Measurements from ENCODE around the gene WDFY3. TPM values are rescaled to one million over a fixed set of nuclear protein-coding genes. Genes with fewer than 3 reads are reported as not detected.

Gene WDFY3
- total and polyA plus RNA-seq, 2 of the 4 experiments (the other 2 are of a cell fraction): 12.5 to 58.1 TPM

DNA sequence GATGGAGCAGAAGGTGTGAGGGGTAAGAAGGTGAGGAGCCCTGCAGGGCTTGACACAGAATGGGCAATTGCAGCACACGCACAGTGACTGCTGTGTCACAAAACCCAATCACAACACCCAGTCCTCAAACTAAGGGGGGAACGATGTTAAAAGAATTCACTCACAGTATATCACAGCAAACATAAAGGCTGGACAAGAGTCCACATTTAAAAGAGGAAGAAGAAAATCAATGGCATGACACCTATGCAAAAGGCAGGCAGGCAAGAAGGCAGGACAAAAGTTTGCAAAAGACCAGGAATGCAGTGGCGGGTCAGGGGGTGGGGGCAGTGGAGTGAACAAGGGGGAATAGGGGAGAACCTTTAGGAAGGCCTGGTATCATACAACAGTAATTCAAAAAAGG lies 305.9 kb downstream of the WDFY3 start:
- H3K23ac ChIP-seq (ENCODE audit: low read depth, low read length): no peak overlapping the region
- no peak overlapping the region for H2BK120ac ChIP-seq (ENCODE audit: low read depth, low read length)
- H2BK15ac ChIP-seq (ENCODE audit: low read depth, low read length): no peak overlapping the region
- CTCF ChIA-PET: no interaction called here
- no peak overlapping the region for H3K18ac ChIP-seq (ENCODE audit: low read depth, low read length)
- POLR2A ChIA-PET (ENCODE audit: unreplicated experiment): no interaction called here
- H3K4me3 ChIP-seq (ENCODE audit: insufficient read depth, low read depth, low read length): no peak overlapping the region
- H3K27me3 ChIP-seq (ENCODE audit: control insufficient read depth, insufficient read depth, low read length): no peaks in the 10 kb centered on the region
- H4K91ac ChIP-seq (ENCODE audit: insufficient read depth, low read depth, low read length): no peak overlapping the region
- H2AK5ac ChIP-seq (ENCODE audit: low read depth, low read length): no peak overlapping the region
- no peak overlapping the region for H3K56ac ChIP-seq (ENCODE audit: extremely low read depth, insufficient read depth, low read length)
- H4K20me1 ChIP-seq (ENCODE audit: insufficient read depth, low read length): no peaks in the 10 kb centered on the region
- H3K27ac ChIP-seq (ENCODE audit: insufficient read depth, low read length): no peak overlapping the region
- no peak overlapping the region for H3K14ac ChIP-seq (replicated peaks; ENCODE audit: low read depth, low read length)
- H2BK20ac ChIP-seq (ENCODE audit: low read depth, low read length): no peak overlapping the region
- WGBS, 2 experiments (ENCODE audit: extremely low coverage in 2 of 2, insufficient read length in 1 of 2): no CpG with 5 or more reads among the region's 3 CpGs
- TF ChIP-seq MAFK (IDR thresholded peaks at IDR 0.05; ENCODE audit: low read depth, low read length) (no peak), NFE2L2 (IDR thresholded peaks at IDR 0.05; ENCODE audit: low read depth, low read length) (no peak), RCOR1 (IDR thresholded peaks at IDR 0.05; ENCODE audit: insufficient replicate concordance, low read length) (no peak), POLR2A (IDR thresholded peaks at IDR 0.05; ENCODE audit: low read depth, low read length) (no peak), BHLHE40 (IDR thresholded peaks at IDR 0.05; ENCODE audit: low read depth, low read length) (no peak), RFX5 (IDR thresholded peaks at IDR 0.05; ENCODE audit: low read depth, low read length) (no peak), MXI1 (IDR thresholded peaks at IDR 0.05; ENCODE audit: borderline replicate concordance, low read depth, low read length) (no peak), RAD21 (IDR thresholded peaks at IDR 0.05; ENCODE audit: low read length) (no peak), CEBPB (IDR thresholded peaks at IDR 0.05; ENCODE audit: low read depth, low read length) (no peak), SMC3 (IDR thresholded peaks at IDR 0.05; ENCODE audit: low read depth, low read length) (no peak), FOS (IDR thresholded peaks at IDR 0.05; ENCODE audit: low read depth, low read length) (no peak), MAZ (IDR thresholded peaks at IDR 0.05; ENCODE audit: borderline replicate concordance, low read depth, low read length) (no peak), CHD1 (IDR thresholded peaks at IDR 0.05; ENCODE audit: low read depth, low read length) (no peak)
- TF ChIP-seq, protein P1, sequence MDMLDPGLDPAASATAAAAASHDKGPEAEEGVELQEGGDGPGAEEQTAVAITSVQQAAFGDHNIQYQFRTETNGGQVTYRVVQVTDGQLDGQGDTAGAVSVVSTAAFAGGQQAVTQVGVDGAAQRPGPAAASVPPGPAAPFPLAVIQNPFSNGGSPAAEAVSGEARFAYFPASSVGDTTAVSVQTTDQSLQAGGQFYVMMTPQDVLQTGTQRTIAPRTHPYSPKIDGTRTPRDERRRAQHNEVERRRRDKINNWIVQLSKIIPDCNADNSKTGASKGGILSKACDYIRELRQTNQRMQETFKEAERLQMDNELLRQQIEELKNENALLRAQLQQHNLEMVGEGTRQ (IDR thresholded peaks at IDR 0.05; ENCODE audit: low read depth, low read length): no peak
- TF ChIP-seq, protein P2, sequence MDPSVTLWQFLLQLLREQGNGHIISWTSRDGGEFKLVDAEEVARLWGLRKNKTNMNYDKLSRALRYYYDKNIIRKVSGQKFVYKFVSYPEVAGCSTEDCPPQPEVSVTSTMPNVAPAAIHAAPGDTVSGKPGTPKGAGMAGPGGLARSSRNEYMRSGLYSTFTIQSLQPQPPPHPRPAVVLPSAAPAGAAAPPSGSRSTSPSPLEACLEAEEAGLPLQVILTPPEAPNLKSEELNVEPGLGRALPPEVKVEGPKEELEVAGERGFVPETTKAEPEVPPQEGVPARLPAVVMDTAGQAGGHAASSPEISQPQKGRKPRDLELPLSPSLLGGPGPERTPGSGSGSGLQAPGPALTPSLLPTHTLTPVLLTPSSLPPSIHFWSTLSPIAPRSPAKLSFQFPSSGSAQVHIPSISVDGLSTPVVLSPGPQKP (IDR thresholded peaks at IDR 0.05; ENCODE audit: borderline replicate concordance, low read depth, low read length): no peak
- TF ChIP-seq, protein P3, sequence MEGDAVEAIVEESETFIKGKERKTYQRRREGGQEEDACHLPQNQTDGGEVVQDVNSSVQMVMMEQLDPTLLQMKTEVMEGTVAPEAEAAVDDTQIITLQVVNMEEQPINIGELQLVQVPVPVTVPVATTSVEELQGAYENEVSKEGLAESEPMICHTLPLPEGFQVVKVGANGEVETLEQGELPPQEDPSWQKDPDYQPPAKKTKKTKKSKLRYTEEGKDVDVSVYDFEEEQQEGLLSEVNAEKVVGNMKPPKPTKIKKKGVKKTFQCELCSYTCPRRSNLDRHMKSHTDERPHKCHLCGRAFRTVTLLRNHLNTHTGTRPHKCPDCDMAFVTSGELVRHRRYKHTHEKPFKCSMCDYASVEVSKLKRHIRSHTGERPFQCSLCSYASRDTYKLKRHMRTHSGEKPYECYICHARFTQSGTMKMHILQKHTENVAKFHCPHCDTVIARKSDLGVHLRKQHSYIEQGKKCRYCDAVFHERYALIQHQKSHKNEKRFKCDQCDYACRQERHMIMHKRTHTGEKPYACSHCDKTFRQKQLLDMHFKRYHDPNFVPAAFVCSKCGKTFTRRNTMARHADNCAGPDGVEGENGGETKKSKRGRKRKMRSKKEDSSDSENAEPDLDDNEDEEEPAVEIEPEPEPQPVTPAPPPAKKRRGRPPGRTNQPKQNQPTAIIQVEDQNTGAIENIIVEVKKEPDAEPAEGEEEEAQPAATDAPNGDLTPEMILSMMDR (conservative IDR thresholded peaks at IDR 0.05; ENCODE audit: low read depth, low read length): no peak
- no peak overlapping the region for H4K5ac ChIP-seq (ENCODE audit: low read depth, low read length)
- H2BK5ac ChIP-seq (ENCODE audit: low read depth, low read length, poor library complexity, severe bottlenecking): no peak overlapping the region
- H3K36me3 ChIP-seq (ENCODE audit: control insufficient read depth, insufficient read depth, low read length): no peaks in the 10 kb centered on the region
- H3K9me3 ChIP-seq (ENCODE audit: control insufficient read depth, insufficient read depth, low read length): peaks cover 2% of the 10 kb centered on the region; the same call in 1 of the 2 replicates
- no peak overlapping the region for H3K9ac ChIP-seq (ENCODE audit: low read depth, low read length)
- ATAC-seq (ENCODE audit: low read depth) (no peak), DNase-seq (no peak)
- H3K4ac ChIP-seq (ENCODE audit: low read depth, low read length): no peak overlapping the region
- H2AFZ ChIP-seq (replicated peaks; ENCODE audit: low read length, poor library complexity): no peak overlapping the region
- dilution Hi-C loops (cut with HindIII; ENCODE audit: low sequenced_read_pairs, unreplicated experiment) (no loop called here), intact Hi-C loops (cut with micrococcal nuclease) (no loop called here), in situ Hi-C loops (cut with MboI; ENCODE audit: low sequenced_read_pairs) (no loop called here)
- no TSS peak for BruUV-seq (replicated peaks)
- H3K9me1 ChIP-seq (ENCODE audit: insufficient read depth, low read length): no peaks in the 10 kb centered on the region
- no peaks in the 10 kb centered on the region for H3K4me1 ChIP-seq (ENCODE audit: control insufficient read depth, insufficient read depth, low read length)
- no peaks in the 10 kb centered on the region for H3K79me1 ChIP-seq (ENCODE audit: low read depth in 1 of 2, low read length in 2 of 2)
- no peak overlapping the region for H2AK9ac ChIP-seq (replicated peaks; ENCODE audit: low read depth, low read length, poor library complexity)
- no peak overlapping the region for H3K4me2 ChIP-seq (ENCODE audit: low read depth, low read length)
- no peak overlapping the region for H4K8ac ChIP-seq (ENCODE audit: low read depth in 2 of 2, low read length in 2 of 2)
